Activated T-cell treated with anti-CD3 and anti-CD28 coated beads, Interleukin-2, amount 50 U/mL, for 4 hours (primary cell): ENCODE measurements around the gene TAGLN. TPM values are rescaled to one million over a fixed set of nuclear protein-coding genes. Genes with fewer than 3 reads are reported as not detected.
"Not testable (repeated sequence)": the region's sequence is repeated elsewhere in the genome, so short reads cannot be mapped to it uniquely, and the experiment has no call there.

Source experiments
- ATAC-seq, 2 donors: fragments of 200-7000 bp; cut with Tn5 transposase; one replicate each; pipeline ENCODE4 v1.10.0; 2021
- DNase-seq: peaks from one replicate; pipeline ENCODE4 v3.0.0-alpha.2; 2020
- H3K27me3 Mint-ChIP-seq: one replicate; pipeline ENCODE4 v1.8.0; 2021; ENCODE audit warnings: low read depth, mixed read lengths
- H3K36me3 Mint-ChIP-seq: one replicate; pipeline ENCODE4 v1.8.0; 2022; ENCODE audit warnings: mixed read lengths; ENCODE audit not compliant: insufficient read depth
- H3K4me1 Mint-ChIP-seq: one replicate; pipeline ENCODE4 v1.8.0; 2021; ENCODE audit warnings: low read depth, mixed read lengths
- H3K4me3 Mint-ChIP-seq: one replicate; pipeline ENCODE4 v1.8.0; 2021; ENCODE audit warnings: mild to moderate bottlenecking, moderate library complexity, mixed read lengths
- H3K9me3 Mint-ChIP-seq: one replicate; pipeline ENCODE4 v1.8.0; 2021; ENCODE audit warnings: mixed read lengths
- total RNA-seq, 3 donors: library from RNA; stranded (reverse); gene quantifications; one replicate each; pipeline ENCODE4 v1.2.1, GENCODE V29; 2021

Gene TAGLN
- total RNA-seq, 3 donors from 2014 or later: 2.5 to 3.9 (median 3.2) TPM

DNA sequence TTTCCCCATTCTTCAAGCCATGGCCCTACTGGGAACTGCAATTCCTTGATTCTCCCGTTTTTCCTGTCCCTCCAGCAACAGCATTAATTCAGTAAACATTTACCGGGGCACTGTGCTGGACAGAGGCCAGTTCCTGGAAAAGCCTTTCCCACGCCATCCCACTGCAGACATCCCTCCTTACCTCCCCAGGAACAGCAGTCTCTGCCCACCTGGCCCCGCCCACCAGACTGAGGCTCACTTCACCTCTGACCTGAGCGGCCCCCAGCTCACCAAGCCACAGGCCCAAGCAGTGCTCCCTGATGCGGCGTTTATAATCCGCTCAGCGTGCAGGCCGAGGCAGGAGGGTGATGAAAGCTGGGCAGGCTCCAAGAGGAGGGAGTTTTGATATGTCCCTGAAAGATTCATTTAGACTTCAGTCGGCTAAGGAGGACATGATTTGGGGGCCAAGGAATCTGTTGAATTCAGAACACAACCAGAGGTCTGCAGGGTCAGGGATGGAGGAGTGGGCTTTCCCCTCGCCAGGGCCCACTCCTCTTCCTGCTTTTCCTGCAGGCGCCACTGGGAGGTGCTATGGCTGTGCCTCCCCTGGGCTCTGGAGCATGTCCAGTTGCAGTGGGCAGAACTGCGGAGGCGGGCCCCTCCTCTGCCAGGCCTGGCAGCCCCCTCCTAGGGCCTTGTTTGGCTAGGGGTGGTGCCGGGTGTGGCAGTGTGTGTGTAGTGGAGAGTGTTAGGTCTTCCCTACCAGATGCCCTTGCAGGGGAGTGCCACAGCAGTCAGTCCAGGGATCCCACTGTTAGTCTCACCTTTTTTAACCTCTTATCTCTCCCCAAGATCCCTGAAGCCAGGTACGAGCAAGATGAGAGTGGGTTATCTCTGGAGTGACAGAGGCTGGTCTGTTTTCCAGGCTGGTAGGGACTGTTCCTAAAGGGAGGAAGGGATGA, 1.4 kb upstream of the TAGLN start:
- DNase-seq (no peak), ATAC-seq (no peak)
- Mint-ChIP-seq H3K36me3 (peaks cover 4% of the 10 kb centered on the region), H3K4me1 (peaks cover 2% of the 10 kb centered on the region), H3K9me3 (no peaks in the 10 kb centered on the region), H3K27me3 (no peaks in the 10 kb centered on the region), H3K4me3 (no peak overlapping the region)

DNA sequence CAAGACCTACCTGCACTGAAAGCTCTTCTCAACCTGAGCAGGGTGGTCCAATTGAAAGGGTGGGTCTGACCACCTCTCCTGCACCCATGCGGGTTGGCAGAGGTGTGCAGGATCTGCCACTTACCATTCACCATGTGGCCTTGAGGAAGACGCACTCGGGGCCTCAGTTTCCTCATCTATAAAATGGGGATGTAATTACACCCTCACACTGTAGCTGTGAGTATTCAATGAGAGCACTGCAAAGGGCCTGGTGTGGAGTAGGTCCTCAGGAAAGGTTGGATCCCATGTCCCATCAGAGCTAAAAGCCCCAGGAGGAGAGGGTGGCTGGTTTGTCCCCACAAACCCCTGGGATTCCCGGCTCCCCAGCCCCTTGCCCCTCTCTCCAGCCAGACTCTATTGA, 557 bp upstream of the TAGLN start:
- no peak for ATAC-seq
- peaks cover 7% of the 10 kb centered on the region for H3K36me3 Mint-ChIP-seq
- H3K4me3 Mint-ChIP-seq: no peak overlapping the region
- H3K9me3 Mint-ChIP-seq: no peaks in the 10 kb centered on the region
- peaks cover 2% of the 10 kb centered on the region for H3K4me1 Mint-ChIP-seq
- H3K27me3 Mint-ChIP-seq: no peaks in the 10 kb centered on the region
- no peak for DNase-seq

DNA sequence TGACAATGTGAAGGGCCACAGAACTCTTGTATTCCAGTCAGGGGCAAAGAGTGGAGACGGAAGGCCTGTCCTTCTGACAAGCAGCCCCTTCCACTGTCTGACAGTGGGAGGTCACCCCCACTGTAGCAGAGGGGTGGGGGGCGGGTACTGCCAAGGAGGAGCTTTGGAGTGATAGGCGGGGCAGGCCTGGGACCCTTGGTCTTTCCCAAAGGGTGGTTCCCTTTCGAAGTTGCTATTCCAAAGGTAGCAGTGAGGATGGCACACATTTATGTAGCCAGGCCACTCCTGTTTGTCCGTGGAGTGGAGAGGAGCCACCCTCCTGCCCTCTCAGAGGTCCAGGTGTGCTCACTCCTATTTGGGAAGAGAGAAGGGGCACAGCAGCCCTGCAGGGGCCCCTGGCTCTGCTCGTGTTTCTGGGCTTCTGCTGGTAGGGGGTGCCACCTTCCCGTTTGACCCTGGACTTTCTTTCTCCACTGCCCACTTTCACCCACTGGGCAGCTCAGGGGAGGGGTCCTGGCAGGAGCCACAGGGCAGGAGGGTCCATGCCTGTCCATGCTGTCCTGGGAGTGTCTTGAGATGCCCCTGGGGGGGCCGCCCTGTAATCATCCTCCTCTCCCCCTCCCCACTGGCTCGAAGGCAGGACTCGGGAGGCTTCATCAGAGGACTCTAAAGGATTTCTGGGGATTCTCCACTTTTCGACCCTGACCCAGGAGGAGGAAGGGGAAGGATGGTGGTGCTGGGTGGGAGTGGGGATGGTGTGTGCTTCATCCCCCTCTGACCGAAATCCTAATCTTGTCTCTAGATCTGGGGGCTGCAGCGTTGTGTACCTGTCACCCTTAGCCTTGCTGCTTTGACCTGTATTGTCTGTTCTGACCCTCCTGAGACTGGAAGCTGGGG, 994 bp downstream of the TAGLN start:
- H3K9me3 Mint-ChIP-seq: no peaks in the 10 kb centered on the region
- peaks cover 12% of the 10 kb centered on the region for H3K36me3 Mint-ChIP-seq
- peaks cover 2% of the 10 kb centered on the region for H3K4me1 Mint-ChIP-seq
- H3K27me3 Mint-ChIP-seq: no peaks in the 10 kb centered on the region
- H3K4me3 Mint-ChIP-seq: no peak overlapping the region
- ATAC-seq (no peak), DNase-seq (no peak)

DNA sequence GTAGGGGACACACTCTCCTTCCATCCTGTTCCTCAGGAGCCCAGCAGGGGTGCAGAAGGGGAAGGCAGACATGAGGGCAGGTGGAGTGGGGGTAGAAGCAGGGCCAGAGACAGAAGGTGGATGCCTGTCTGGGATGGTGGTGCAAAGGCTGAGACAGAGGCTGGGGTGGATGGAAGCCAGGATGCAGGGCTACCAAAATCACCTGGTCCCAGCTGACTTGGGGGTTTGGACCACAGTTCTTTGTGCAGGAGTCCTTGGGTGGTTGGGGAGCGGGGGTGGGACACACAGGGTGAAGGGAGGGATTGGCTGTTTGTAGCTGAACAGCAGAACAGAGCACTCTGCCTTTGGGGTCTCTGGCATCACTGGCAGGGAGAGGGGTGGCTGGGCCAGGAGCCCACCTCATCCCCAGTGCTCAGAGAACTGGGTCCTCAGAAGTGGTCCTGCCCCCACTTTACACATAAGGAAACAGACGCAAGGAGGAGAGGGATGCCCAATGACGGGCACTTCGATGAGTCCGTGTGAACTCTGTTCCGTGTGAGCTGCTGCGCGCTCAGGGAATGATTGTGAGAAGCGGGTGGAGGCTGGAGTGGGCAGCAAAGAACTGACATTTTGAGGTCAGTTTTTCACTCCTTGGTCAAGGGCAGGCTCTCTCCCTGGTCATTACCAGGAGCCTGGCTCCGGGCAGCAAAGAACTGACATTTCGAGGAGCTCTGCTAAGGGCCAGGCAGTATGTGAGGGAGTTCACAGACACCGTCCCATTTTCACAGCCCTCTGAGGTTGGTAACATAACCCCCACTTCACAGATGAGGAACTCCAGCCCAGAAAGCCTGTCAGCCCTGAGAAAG, 1.9 kb downstream of the TAGLN start:
- DNase-seq (no peak), ATAC-seq (no peak)
- H3K36me3 Mint-ChIP-seq: peaks cover 15% of the 10 kb centered on the region
- no peaks in the 10 kb centered on the region for H3K9me3 Mint-ChIP-seq
- no peak overlapping the region for H3K4me3 Mint-ChIP-seq
- no peaks in the 10 kb centered on the region for H3K4me1 Mint-ChIP-seq
- H3K27me3 Mint-ChIP-seq: no peaks in the 10 kb centered on the region

DNA sequence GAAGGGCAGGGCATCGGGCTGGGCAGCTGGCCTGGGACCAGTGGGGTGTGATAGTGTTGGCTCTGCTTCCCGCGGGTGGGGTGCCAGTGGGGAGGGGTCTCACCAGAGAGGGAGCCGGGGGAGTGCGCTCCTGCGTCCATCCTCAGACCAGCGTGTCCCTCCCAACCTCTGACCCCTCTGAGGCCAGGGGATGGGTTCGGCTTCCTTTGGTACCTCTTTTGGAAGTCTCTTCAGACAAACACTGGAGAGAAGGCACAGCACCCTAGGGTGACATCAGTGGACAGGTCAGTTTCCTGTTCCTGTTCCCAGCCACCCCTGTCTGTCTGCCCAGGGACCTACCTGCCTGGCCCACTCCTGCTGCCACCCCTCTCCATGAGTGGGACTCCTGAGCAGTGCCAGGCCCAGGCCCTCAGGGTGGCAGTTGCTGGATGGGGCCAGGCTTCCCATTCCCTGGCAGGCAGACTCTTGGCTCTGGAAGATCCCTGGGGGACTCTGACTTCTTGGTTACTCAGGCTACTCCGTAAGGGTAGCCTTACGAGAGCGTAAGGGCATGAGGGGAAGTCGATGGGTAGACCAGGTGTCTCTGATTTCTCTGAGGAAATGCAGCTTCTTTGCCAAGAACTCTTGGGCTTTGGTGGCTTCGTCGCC, 2.6 kb downstream of the TAGLN start:
- Mint-ChIP-seq H3K27me3 (no peaks in the 10 kb centered on the region), H3K4me3 (no peak overlapping the region), H3K9me3 (no peaks in the 10 kb centered on the region), H3K4me1 (no peaks in the 10 kb centered on the region), H3K36me3 (peaks cover 16% of the 10 kb centered on the region)
- DNase-seq (no peak), ATAC-seq (no peak)

DNA sequence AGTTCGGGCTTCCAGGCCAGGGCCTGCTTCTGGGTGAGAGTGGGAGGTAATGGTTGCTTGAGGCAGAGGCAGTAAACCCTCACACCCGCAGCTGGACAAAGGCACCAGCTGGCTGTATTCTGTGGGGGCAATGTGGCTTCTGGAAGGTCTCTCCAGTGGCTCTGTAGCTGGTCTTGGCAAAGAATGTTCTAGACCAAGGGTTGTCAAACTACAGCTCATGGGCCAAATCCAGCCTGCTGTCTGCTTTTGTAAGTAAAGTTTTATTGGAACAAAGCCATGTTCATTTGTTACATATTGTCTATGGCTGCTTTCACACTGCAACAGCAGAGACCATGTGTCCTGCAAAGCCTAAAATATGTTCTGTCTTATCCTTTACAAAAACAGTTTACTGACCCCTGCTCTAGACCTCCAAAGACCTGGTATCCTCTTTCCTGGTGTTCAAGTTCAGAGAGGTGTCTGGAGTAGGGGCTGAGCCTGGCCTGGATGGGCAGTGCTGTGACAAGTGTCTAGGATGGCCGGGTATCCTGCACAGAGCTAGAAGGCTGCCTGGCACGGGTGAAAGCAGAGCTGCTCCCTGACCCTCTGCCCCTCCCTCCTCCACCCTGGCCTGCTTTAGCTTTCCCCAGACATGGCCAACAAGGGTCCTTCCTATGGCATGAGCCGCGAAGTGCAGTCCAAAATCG, 3.4 kb downstream of the TAGLN start:
- Mint-ChIP-seq H3K4me3 (no peak overlapping the region), H3K9me3 (no peaks in the 10 kb centered on the region), H3K36me3 (peaks cover 16% of the 10 kb centered on the region), H3K27me3 (no peaks in the 10 kb centered on the region), H3K4me1 (no peaks in the 10 kb centered on the region)
- no peak for DNase-seq
- no peak for ATAC-seq

DNA sequence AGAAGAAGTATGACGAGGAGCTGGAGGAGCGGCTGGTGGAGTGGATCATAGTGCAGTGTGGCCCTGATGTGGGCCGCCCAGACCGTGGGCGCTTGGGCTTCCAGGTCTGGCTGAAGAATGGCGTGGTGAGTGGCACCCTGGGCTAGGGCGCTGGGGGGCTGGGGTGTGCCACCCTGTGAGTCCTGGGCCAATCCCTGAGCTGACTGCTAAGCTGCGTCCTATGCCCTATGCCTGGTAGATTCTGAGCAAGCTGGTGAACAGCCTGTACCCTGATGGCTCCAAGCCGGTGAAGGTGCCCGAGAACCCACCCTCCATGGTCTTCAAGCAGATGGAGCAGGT, 3.9 kb downstream of the TAGLN start:
- ATAC-seq: no peak
- H3K27me3 Mint-ChIP-seq: no peaks in the 10 kb centered on the region

DNA sequence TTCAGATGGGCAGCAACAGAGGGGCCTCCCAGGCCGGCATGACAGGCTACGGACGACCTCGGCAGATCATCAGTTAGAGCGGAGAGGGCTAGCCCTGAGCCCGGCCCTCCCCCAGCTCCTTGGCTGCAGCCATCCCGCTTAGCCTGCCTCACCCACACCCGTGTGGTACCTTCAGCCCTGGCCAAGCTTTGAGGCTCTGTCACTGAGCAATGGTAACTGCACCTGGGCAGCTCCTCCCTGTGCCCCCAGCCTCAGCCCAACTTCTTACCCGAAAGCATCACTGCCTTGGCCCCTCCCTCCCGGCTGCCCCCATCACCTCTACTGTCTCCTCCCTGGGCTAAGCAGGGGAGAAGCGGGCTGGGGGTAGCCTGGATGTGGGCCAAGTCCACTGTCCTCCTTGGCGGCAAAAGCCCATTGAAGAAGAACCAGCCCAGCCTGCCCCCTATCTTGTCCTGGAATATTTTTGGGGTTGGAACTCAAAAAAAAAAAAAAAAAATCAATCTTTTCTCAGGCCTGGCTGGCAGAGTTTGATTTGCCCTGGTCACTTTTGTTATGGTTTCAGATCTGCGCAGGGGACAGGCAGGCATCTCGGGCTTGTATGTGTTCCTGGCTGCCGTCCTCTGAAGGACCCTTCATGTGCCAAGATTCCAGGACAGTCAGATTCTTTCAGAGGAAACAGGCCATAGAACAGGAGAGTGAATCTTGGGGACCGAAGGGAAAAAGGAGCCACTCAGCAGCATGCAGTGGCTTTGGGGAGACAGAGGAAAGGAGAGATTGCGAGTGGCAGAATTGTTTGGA, 5.3 kb downstream of the TAGLN start:
- DNase-seq: no peak
- Mint-ChIP-seq H3K27me3 (no peaks in the 10 kb centered on the region), H3K36me3 (peaks cover 16% of the 10 kb centered on the region), H3K4me1 (no peaks in the 10 kb centered on the region), H3K4me3 (no peak overlapping the region), H3K9me3 (no peaks in the 10 kb centered on the region)
- ATAC-seq: no peak

More for the DNA sequence above, 3.9 kb downstream of the TAGLN start:
- peaks cover 16% of the 10 kb centered on the region for H3K36me3 Mint-ChIP-seq
- no peaks in the 10 kb centered on the region for H3K4me1 Mint-ChIP-seq
- H3K9me3 Mint-ChIP-seq: no peaks in the 10 kb centered on the region
- no peak for DNase-seq
- H3K4me3 Mint-ChIP-seq: no peak overlapping the region

DNA sequence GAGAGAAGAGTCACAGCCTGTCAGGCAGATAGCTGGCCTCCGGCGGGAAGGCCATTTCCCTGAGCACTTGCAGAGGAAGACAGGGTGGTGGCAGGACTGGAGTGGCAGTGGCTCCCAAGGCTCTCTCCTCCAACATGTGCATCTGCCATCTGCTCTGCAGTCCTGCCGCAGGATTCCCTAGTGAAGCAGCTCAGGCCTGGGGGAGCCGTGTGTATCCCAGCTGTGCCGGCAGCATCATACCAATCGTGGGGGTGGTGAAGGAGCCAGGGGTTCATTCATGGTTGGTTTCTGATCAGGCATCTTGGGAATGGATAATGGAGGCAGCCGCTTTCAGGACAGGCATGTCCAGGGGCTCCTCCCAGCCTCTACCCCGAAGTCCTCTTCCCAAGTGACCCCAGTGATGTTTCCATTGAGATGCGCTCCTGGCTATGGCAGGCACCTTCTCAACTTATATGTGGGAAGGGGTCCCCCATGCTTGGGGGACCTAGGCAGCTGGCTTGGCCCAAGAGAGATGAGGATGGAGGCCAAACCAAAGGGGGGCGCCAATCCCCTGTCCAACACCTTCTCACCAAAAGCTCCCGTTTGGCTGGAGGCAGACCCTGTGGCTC, 6.1 kb downstream of the TAGLN start:
- H3K9me3 Mint-ChIP-seq: no peaks in the 10 kb centered on the region
- no peaks in the 10 kb centered on the region for H3K27me3 Mint-ChIP-seq
- ATAC-seq: no peak
- no peaks in the 10 kb centered on the region for H3K4me1 Mint-ChIP-seq
- H3K4me3 Mint-ChIP-seq: no peak overlapping the region
- H3K36me3 Mint-ChIP-seq: peaks cover 16% of the 10 kb centered on the region
- no peak for DNase-seq

DNA sequence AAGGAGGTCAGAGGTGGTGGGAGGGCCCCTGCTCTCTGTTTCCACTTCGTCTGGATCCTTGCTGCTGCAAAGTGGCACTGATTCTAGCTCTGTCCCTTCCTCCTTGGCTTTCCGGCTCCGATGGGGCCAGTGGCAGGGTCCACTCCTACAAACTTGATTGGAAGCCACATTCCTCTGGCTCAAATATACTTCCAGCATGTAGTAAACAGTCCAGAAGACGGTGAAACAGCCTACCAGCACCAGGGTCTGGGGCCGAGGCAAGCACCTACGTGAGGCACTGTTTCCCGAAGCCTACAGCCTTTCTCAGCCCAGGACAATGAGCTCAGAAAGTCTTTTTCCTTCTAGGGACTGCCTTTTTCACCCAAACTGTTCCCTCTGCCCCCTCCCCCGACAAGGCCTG, 6.9 kb downstream of the TAGLN start:
- not testable (repeated sequence) for ATAC-seq, H3K27me3 Mint-ChIP-seq, H3K4me1 Mint-ChIP-seq, DNase-seq, H3K4me3 Mint-ChIP-seq, H3K9me3 Mint-ChIP-seq
- peaks cover 17% of the 10 kb centered on the region for H3K36me3 Mint-ChIP-seq

DNA sequence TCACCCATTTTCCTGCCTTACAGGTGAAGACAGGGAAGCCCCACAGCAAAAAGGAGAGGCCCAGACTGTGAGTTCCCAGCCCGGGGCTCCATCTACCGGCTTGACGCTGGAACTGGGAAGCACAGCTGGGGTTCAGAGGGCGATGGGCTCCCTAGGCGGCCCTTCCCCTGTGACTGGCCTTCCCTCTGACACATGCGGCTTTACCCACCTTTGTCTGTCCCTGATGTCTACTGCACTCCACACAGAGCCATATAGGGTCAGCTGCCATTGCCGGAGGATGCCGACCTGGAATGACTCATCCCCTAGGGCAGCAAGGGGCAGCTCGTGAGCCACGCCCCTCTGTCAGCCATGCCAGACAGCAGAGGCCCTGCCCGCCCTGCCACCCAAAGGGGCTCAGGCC, 7.7 kb downstream of the TAGLN start:
- not testable (repeated sequence) for H3K4me3 Mint-ChIP-seq, H3K9me3 Mint-ChIP-seq, ATAC-seq, H3K4me1 Mint-ChIP-seq, DNase-seq, H3K27me3 Mint-ChIP-seq
- peaks cover 22% of the 10 kb centered on the region for H3K36me3 Mint-ChIP-seq

DNA sequence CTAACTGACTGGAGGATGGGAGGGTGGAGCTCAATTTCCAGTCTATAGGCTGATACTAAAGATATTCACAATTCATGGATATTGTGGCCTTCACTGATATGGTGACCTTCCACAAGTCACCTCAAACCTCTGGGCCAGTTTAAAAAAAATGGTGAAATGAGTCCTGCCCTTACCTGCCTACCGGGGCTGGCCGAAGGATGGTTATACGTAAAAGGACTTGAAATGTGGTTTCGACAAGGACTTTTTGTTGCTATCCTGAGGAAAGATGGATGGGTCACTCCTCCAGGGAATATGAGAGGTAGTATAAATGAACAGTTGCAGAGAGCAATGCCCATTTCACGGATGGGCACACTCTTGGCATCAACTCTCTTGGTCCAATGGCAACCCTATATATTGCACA, 8.3 kb downstream of the TAGLN start:
- not testable (repeated sequence) for ATAC-seq, H3K27me3 Mint-ChIP-seq, H3K9me3 Mint-ChIP-seq, H3K4me3 Mint-ChIP-seq, DNase-seq, H3K4me1 Mint-ChIP-seq
- peaks cover 24% of the 10 kb centered on the region for H3K36me3 Mint-ChIP-seq
